Measurements from ENCODE around the gene TMEM179.

TMEM179 gene

DNA sequence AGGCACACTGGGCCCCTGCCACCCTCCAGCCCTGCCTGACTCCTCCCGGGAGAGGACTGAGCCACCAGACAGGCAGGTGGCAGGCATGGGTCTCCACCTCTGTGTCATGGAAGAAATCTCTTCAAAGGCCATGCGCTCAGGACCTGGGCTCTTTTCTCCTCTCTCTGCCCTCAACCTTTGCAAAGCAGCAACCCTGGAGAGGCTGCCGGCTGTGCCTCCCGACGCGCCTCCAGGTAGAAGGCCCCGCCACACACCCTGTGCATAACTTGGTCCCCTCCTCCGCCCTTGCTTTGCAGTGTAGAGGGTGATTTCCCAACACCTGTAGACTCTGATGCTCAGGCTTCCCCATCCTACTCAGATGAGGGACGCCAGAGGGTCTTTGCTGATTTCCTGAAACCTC lies 28.2 kb upstream of the TMEM179 start:
- H3K36me3 Mint-ChIP-seq = peaks cover 5% of the 10 kb centered on the region
- H3K9me3 Mint-ChIP-seq = peaks cover 6% of the 10 kb centered on the region
- no peak for ATAC-seq (ENCODE audit: low read depth)
- DNase-seq (ENCODE audit: low spot score in 2 of 2) = no peak
- H3K27me3 Mint-ChIP-seq = peaks cover 7% of the 10 kb centered on the region
- H3K4me1 Mint-ChIP-seq = peaks cover 2% of the 10 kb centered on the region
- H3K27ac Mint-ChIP-seq = no peak overlapping the region
- no peak overlapping the region for H3K4me3 Mint-ChIP-seq

DNA sequence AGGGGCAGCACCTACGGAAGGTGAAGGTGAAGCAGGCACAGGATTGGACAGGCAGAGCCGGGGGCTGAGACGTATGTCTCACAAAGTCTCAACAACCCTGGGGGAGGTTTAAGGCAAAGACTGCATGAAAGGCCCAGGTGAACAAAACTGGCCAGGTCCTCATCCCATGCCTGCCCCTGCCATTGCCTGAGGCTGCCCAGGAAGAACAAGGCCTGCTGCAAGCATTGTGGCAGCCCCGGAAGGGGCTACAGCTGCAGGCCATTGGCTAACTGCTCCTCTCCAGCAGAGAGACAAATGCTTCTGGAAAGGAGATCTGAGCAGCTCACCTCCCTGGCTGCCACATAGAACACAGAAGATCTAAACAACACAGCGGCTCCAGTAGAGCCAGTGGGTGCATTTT lies 20.4 kb upstream of the TMEM179 start:
- DNase-seq (ENCODE audit: low spot score in 2 of 2) (no peak), ATAC-seq (ENCODE audit: low read depth) (no peak)
- no peak overlapping the region for H3K4me3 Mint-ChIP-seq
- peaks cover 10% of the 10 kb centered on the region for H3K36me3 Mint-ChIP-seq
- peaks cover 23% of the 10 kb centered on the region for H3K27me3 Mint-ChIP-seq
- H3K9me3 Mint-ChIP-seq = peaks cover 12% of the 10 kb centered on the region
- no peak overlapping the region for H3K27ac Mint-ChIP-seq
- peaks cover 3% of the 10 kb centered on the region for H3K4me1 Mint-ChIP-seq

- Mint-ChIP-seq H3K36me3 (no peaks in the 10 kb centered on the region), H3K27me3 (peaks cover 26% of the 10 kb centered on the region), H3K4me1 (peaks cover 3% of the 10 kb centered on the region), H3K27ac (no peak overlapping the region), H3K9me3 (peaks cover 5% of the 10 kb centered on the region), H3K4me3 (no peak overlapping the region)
- no peak for DNase-seq (ENCODE audit: low spot score in 2 of 2)
- no peak for ATAC-seq (ENCODE audit: low read depth)
These were observed 9.7 kb upstream of the TMEM179 start for GRCh38 chr14:104614126-104614812.

GRCh38 chr14:104611881-104612280 lies 7.3 kb upstream of the TMEM179 start:
- no peak overlapping the region for H3K4me3 Mint-ChIP-seq
- peaks cover 18% of the 10 kb centered on the region for H3K27me3 Mint-ChIP-seq
- DNase-seq (ENCODE audit: low spot score in 2 of 2) = no peak
- H3K27ac Mint-ChIP-seq = no peak overlapping the region
- H3K36me3 Mint-ChIP-seq = no peaks in the 10 kb centered on the region
- ATAC-seq (ENCODE audit: low read depth) = no peak
- H3K9me3 Mint-ChIP-seq = peaks cover 12% of the 10 kb centered on the region
- H3K4me1 Mint-ChIP-seq = no peaks in the 10 kb centered on the region

- Mint-ChIP-seq H3K27me3 (peaks cover 16% of the 10 kb centered on the region), H3K4me3 (no peak overlapping the region), H3K27ac (no peak overlapping the region), H3K9me3 (peaks cover 12% of the 10 kb centered on the region), H3K36me3 (no peaks in the 10 kb centered on the region), H3K4me1 (no peaks in the 10 kb centered on the region)
- DNase-seq (ENCODE audit: low spot score in 2 of 2) (no peak), ATAC-seq (ENCODE audit: low read depth) (no peak)
These were observed 6.3 kb upstream of the TMEM179 start for GRCh38 chr14:104610749-104611310.

- no peaks in the 10 kb centered on the region for H3K4me1 Mint-ChIP-seq
- no peaks in the 10 kb centered on the region for H3K36me3 Mint-ChIP-seq
- H3K27ac Mint-ChIP-seq = no peak overlapping the region
- H3K9me3 Mint-ChIP-seq = peaks cover 12% of the 10 kb centered on the region
- no peak for DNase-seq (ENCODE audit: low spot score in 2 of 2)
- peaks cover 19% of the 10 kb centered on the region for H3K27me3 Mint-ChIP-seq
- H3K4me3 Mint-ChIP-seq = no peak overlapping the region
- ATAC-seq (ENCODE audit: low read depth) = no peak
These were observed 5.1 kb upstream of the TMEM179 start for GRCh38 chr14:104609666-104610065.

DNA sequence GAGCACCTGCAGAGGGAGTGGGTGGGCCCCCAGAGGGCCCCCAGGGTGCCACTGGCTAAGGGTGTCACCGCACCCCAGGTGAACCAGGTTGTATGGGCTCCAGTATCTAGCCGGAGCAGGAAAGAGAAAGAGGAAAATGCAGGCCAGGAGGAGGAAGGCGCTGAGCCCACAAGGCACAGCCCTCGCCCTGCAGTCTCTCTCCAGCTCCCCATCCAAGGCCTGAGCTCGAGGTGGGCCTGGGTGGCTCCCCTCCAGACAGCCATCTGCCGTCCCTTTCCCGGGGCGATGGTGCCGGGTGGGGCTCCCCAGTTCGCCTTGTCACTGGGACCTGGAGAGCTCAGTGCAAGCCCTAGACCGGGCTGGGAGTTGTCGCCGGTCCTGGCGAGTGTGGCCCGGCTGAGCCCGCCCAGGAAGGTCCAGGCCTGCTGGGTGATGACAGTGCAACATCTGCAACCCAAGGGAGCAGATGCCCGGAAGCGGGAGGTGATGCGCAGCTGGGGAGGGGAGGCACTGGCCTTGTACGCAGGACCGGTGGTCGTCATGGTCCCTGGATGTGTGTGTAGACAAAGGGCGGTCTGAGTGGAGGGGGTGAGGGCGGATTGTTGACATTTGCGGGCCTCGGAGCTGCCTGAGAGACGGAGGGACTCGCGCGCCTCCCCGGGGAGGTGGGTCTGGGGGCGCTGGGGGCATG lies 716 bp downstream of the TMEM179 start:
- Mint-ChIP-seq H3K4me3 (no peak overlapping the region), H3K27ac (no peak overlapping the region), H3K9me3 (peaks cover 7% of the 10 kb centered on the region), H3K27me3 (peaks cover 26% of the 10 kb centered on the region), H3K4me1 (peaks cover 2% of the 10 kb centered on the region), H3K36me3 (no peaks in the 10 kb centered on the region)
- ATAC-seq (ENCODE audit: low read depth) (no peak), DNase-seq (ENCODE audit: low spot score in 2 of 2) (no peak)

GRCh38 chr14:104602933-104603325 lies 1.6 kb downstream of the TMEM179 start:
- no peak for DNase-seq (ENCODE audit: low spot score in 2 of 2)
- Mint-ChIP-seq H3K27me3 (peaks cover 26% of the 10 kb centered on the region), H3K4me3 (no peak overlapping the region), H3K36me3 (no peaks in the 10 kb centered on the region), H3K9me3 (peaks cover 7% of the 10 kb centered on the region), H3K4me1 (peaks cover 2% of the 10 kb centered on the region), H3K27ac (no peak overlapping the region)
- ATAC-seq (ENCODE audit: low read depth) = no peak

DNA sequence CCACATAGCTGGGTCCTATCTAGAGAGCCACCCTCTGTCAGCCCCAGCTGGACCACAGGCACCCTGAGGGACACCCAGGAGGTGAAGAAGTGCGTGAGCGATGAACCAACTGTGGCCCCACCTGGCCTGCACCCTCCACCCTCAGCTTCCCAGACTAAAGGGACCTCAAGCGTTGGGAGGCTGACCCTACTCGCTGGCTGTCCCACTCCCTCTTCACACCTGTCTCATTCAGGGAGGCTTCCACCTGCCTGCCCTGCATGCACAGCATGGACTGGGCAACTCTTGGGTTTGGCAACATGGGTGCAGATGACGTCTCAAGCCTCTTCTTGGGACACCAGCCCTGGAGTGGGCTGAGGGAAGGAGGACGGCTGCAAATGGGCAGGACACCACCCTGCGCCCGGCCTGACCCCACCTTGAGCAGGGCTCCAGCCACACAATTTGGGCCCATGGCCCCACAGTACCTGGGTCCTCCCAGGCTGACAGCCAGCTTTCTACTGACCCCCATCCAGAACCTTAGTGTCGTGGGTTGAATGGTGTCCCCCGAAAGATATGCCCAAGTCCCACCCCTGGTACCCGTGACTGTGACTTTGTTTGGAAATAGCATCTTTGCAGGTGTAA lies 2.1 kb downstream of the TMEM179 start:
- no peaks in the 10 kb centered on the region for H3K36me3 Mint-ChIP-seq
- H3K9me3 Mint-ChIP-seq = peaks cover 3% of the 10 kb centered on the region
- no peak overlapping the region for H3K4me3 Mint-ChIP-seq
- no peak overlapping the region for H3K27ac Mint-ChIP-seq
- H3K4me1 Mint-ChIP-seq = peaks cover 2% of the 10 kb centered on the region
- DNase-seq (ENCODE audit: low spot score in 2 of 2) (no peak), ATAC-seq (ENCODE audit: low read depth) (no peak)
- H3K27me3 Mint-ChIP-seq = peaks cover 26% of the 10 kb centered on the region

GRCh38 chr14:104601786-104602185 lies 2.8 kb downstream of the TMEM179 start:
- no peaks in the 10 kb centered on the region for H3K9me3 Mint-ChIP-seq
- DNase-seq (ENCODE audit: low spot score in 2 of 2) (no peak), ATAC-seq (ENCODE audit: low read depth) (no peak)
- H3K4me3 Mint-ChIP-seq = no peak overlapping the region
- H3K4me1 Mint-ChIP-seq = peaks cover 2% of the 10 kb centered on the region
- H3K27ac Mint-ChIP-seq = no peak overlapping the region
- H3K36me3 Mint-ChIP-seq = no peaks in the 10 kb centered on the region
- peaks cover 26% of the 10 kb centered on the region for H3K27me3 Mint-ChIP-seq

DNA sequence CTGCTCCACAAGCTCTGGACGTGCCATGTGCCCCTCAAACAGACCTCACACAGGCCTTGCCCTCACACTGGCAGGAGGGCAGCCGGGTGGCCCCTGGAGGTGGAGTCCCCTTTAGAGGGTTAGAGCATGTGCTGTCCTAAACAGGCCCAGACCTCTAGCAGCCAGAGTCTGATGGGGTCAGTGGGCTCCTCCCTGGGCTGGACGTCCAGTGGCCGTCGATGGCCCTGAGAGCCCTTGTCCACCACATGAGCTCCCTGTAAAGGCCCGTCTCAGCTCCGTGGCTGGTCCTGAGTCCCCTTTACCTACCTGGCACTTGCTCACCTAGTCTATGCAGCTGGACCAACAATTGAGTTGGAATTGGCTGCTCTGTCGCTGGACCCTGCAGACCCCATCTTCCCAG lies 3.8 kb downstream of the TMEM179 start:
- Mint-ChIP-seq H3K4me1 (peaks cover 2% of the 10 kb centered on the region), H3K27me3 (peaks cover 27% of the 10 kb centered on the region), H3K36me3 (no peaks in the 10 kb centered on the region), H3K9me3 (no peaks in the 10 kb centered on the region), H3K4me3 (no peak overlapping the region), H3K27ac (no peak overlapping the region)
- ATAC-seq (ENCODE audit: low read depth) (no peak), DNase-seq (ENCODE audit: low spot score in 2 of 2) (no peak)

DNA sequence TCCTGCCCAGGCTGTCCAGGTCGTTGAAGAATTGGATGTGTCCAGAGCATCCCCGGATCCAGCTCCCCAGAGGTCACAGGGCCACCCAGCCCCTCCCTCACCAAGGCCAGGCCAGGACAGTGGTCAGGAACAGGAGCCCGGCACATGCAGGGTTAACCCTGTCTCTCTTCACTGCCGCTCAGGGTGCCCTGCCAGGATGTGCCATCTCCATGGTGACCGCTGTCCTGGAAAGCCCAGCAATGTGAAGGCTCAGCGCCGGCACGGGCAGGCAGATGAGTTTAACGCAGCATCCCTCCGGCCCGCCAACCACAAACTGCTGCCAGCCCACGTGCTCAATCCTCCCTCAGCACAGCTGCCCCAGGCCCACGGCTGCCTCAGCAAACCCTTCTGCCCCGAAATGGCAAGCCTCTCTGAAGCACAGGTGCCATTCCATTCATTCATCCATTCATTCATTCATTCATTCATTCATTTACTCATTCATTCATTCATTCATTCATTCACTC lies 4.4 kb downstream of the TMEM179 start:
- H3K27me3 Mint-ChIP-seq = peaks cover 26% of the 10 kb centered on the region

GRCh38 chr14:104599446-104599845 lies 5.1 kb downstream of the TMEM179 start:
- H3K27ac Mint-ChIP-seq = no peak overlapping the region
- H3K4me1 Mint-ChIP-seq = peaks cover 2% of the 10 kb centered on the region
- no peak overlapping the region for H3K4me3 Mint-ChIP-seq
- no peaks in the 10 kb centered on the region for H3K9me3 Mint-ChIP-seq
- ATAC-seq (ENCODE audit: low read depth) = no peak
- no peaks in the 10 kb centered on the region for H3K36me3 Mint-ChIP-seq
- no peak for DNase-seq (ENCODE audit: low spot score in 2 of 2)
- H3K27me3 Mint-ChIP-seq = peaks cover 26% of the 10 kb centered on the region

More for the DNA sequence above, 4.4 kb downstream of the TMEM179 start:
- H3K4me1 Mint-ChIP-seq = peaks cover 2% of the 10 kb centered on the region
- H3K9me3 Mint-ChIP-seq = no peaks in the 10 kb centered on the region
- H3K36me3 Mint-ChIP-seq = no peaks in the 10 kb centered on the region
- ATAC-seq (ENCODE audit: low read depth) = no peak
- no peak for DNase-seq (ENCODE audit: low spot score in 2 of 2)
- no peak overlapping the region for H3K27ac Mint-ChIP-seq
- no peak overlapping the region for H3K4me3 Mint-ChIP-seq

- DNase-seq (ENCODE audit: low spot score in 2 of 2) (no peak), ATAC-seq (ENCODE audit: low read depth) (no peak)
- H3K4me3 Mint-ChIP-seq = no peak overlapping the region
- H3K27me3 Mint-ChIP-seq = peaks cover 22% of the 10 kb centered on the region
- H3K4me1 Mint-ChIP-seq = peaks cover 2% of the 10 kb centered on the region
- H3K36me3 Mint-ChIP-seq = no peaks in the 10 kb centered on the region
- H3K27ac Mint-ChIP-seq = no peak overlapping the region
- no peaks in the 10 kb centered on the region for H3K9me3 Mint-ChIP-seq
These were observed 5.7 kb downstream of the TMEM179 start for GRCh38 chr14:104598910-104599273.

Measured in memory B cell (primary cell).